HG03460 (cell line): ENCODE results near the gene PRIMPOL.
"Not testable (repeated sequence)": the region's sequence is repeated elsewhere in the genome, so short reads cannot be mapped to it uniquely, and the experiment has no call there.

ENCODE experiments used
- ATAC-seq: cut with Tn5 transposase; IDR thresholded peaks from one replicate; pipeline ENCODE4 v1.9.1; 2021; ENCODE audit not compliant: unreplicated experiment

PRIMPOL gene

DNA sequence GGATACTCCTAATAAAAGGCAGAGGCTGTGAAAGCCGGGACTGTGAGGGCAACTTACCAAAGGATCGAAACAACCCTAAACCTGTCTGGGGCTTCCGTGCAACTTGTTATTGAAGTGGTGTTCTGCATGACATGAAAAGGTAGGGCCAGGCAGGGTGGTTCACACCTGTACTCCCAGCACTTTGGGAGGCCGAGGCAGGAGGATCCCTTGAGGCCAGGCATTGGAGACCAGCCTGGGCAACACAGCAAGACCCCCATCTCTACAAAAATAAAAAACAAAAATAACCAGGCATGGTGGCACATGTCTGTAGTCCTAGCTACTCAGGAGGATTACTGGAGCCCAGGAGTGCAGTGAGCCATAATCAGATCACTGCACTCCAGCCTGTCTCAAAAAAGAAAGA lies 12.6 kb upstream of the PRIMPOL start:
- ATAC-seq, result no peak

GRCh38 chr4:184641022-184641421 lies 8.5 kb upstream of the PRIMPOL start:
- peak; percentile 81 for ATAC-seq

- no peak for ATAC-seq
Measured at GRCh38 chr4:184641451-184641850, 8.1 kb upstream of the PRIMPOL start.

DNA sequence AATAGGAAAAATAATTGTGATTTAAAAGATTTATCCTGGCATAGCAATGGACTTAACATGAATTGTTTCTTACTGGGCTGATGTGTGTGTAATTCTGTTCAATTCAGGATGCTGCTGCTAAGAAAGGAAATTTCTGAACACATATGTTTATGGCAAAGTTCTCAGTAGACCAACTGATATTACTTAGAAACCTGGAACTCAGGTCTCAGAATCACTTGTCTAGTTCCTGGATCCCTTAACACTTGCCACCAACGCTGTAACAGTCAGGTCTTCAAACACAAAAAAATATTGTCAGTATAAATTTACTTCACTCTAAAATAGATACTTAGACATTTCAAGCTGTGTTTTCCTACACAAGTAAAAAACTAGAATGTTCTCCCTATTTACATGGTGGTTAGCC lies 5.8 kb upstream of the PRIMPOL start:
- no peak for ATAC-seq

GRCh38 chr4:184644553-184645307 lies 4.8 kb upstream of the PRIMPOL start:
- no peak for ATAC-seq

DNA sequence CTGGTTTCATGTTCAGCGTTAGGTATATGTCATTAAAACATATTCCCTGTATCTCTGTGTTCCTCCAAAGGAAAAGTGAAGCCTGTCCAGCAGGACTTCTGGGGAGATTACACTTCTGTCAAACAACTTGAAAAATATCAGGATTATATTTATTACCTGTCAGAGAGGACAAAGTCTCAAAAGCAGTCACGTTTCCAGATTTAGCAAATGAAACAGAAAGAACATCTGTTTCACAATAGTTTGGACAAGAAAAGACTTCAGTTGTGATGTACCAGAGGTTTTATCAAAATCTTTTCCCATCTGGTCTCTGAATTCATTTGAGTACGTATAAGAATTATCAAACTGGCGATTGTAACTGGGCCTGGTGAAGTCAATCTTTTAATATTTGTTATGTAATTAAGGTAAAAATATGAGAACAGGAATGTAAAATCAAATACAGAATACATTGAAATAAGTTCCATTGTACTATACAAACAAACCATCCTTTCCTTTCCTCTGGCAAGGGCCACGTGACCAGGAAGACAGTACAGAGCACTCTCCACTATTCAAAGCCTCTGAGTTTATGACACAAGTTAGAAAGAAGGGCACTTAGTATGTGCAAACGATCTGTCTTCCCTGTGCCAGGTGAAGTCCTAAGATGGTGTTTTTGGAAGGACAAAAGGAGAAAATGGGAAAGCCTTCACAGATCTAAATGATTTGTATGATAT lies 3.5 kb upstream of the PRIMPOL start:
- ATAC-seq, result no peak

- ATAC-seq, result no peak
Measured at GRCh38 chr4:184647266-184648053, 2.1 kb upstream of the PRIMPOL start.

DNA sequence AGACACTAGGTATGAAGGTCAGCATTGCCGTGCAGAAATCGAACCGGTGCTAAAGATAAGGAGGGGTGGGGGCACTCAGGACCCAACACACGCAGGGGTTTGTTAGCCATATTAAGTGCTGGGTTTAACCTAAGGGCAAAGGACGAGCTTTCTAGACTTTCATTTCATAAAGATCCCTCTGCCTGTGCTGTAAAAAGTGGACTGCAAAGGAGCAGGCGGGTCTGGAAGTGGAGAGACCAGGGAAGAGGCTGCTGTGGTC lies 1.6 kb upstream of the PRIMPOL start:
- no peak for ATAC-seq

DNA sequence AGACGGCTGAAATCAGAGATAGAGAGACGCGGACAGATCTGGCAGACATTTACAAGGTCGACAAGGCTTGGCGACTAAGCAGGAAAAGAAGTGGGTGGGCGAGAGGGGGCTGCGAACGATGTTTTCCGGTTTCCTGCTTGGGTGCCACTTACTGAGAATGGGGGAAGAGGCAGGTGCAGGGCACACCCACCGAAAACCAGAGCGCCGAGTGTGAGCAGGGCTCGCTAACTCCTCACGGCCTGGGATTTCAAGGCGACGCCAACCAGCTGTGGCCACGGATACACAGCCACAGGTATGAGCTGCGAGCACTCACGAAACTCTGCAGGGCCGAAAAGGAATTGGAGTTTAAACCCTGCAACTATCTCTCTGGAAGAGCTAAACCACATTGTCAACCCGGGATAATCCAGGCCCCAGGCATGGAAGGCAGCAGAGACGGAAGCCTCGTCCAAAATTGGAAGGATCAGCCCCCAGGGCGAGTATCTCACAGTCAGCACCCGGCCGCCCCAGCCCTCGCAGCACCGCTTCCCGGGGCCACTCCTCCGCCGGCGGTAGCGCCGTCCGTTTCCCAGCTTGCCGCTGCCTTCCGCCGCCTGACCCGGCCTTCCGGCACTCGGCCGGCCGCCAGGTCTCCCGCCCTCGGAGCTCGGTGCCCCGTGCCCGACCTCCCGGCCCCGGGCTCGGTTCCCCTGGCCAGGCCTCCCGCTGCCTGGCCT lies 1.1 kb upstream of the PRIMPOL start:
- peak; percentile 31 for ATAC-seq

GRCh38 chr4:184649971-184650855 lies 675 bp downstream of the PRIMPOL start:
- ATAC-seq, result peak; percentile 12

- ATAC-seq, result no peak
Measured at GRCh38 chr4:184651899-184652298, 2.4 kb downstream of the PRIMPOL start.

- ATAC-seq, result not testable (repeated sequence)
Measured at GRCh38 chr4:184652681-184653080, 3.1 kb downstream of the PRIMPOL start.

GRCh38 chr4:184653650-184654049 lies 4.1 kb downstream of the PRIMPOL start:
- no peak for ATAC-seq

- no peak for ATAC-seq
Measured at GRCh38 chr4:184655889-184656869, 6.6 kb downstream of the PRIMPOL start.

GRCh38 chr4:184657144-184657543 lies 7.6 kb downstream of the PRIMPOL start:
- no peak for ATAC-seq

- ATAC-seq, result not testable (repeated sequence)
Measured at GRCh38 chr4:184657820-184658219, 8.3 kb downstream of the PRIMPOL start.

DNA sequence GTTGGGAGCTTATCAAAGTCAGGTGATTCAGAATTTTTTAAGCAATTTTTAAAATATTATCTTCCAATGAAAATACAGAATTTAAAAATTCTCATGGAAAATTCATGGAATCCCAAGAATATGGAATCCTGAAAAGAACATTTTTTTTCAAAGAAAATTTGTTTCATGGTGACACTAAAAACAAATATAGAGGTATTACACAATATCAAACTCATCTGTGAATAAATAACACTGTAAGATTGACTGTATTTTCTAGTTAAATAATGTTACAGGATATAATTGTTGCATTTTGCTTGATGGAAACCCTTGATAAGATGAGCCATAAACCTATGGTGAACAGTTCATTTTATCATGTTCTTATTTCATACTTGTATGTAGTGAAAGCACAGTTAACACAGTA lies 11.4 kb downstream of the PRIMPOL start:
- no peak for ATAC-seq

GRCh38 chr4:184662236-184662635 lies 12.7 kb downstream of the PRIMPOL start:
- ATAC-seq, result no peak
